ENCODE results near the gene DDX42.
"Not testable (repeated sequence)": the region's sequence is repeated elsewhere in the genome, so short reads cannot be mapped to it uniquely, and the experiment has no call there.

DDX42 gene

DNA sequence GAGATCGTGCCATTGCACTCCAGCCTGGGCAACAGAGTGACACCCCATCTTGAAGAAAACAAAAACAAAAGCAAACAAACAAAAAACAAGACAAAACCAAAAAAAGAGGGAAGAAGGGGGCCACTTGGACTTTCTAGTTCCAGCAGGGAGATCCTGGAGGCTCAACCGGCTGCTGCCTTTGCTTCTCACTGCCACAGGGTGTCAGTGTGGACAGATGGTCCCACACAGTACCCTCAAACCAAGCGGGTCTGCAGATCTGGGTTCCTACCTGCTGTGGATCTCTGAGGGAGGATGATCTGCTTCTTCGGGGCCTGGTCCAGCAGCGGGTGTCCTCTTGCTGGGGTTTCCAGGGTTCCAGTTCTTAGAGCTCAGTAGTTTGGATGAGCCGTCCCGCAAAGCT is 92.7 kb downstream of the DDX42 start:
- in situ Hi-C loops (cut with HindIII; ENCODE audit: low sequenced_read_pairs) = not testable (repeated sequence)
